K562 (cell line): Measurements from ENCODE around the gene PDGFC. TPM values are rescaled to one million over a fixed set of nuclear protein-coding genes. Genes with fewer than 3 reads are reported as not detected.

Source experiments
- ATAC-seq: fragments of 200-7000 bp; cut with Tn5 transposase; 3 replicates; pipeline ENCODE4 v1.9.1; 2020; ENCODE audit warnings: moderate library complexity
- BruUV-seq: library from RNA; stranded (reverse); fragments of 400-500 nt; replicated peaks from 2 replicates; lab custom pipeline; 2021; lab: Mats Ljungman, UMichigan
- CTCF ChIA-PET: fragments of 300-600 bp; formaldehyde crosslinking; extraction: SDS; loops from one replicate; lab custom pipeline; 2021; ENCODE audit warnings: low intra/inter-chr PET ratio; lab: Yijun Ruan, JAX
- POLR2A ChIA-PET: fragments of 300-600, 350-650 bp; sonication (Branson Sonifier 250); formaldehyde crosslinking; extraction: SDS; loops from one replicate; lab custom pipeline; 2021; ENCODE audit warnings: antibody characterized with exemption, inconsistent platforms; lab: Yijun Ruan, JAX
- DNase-seq, 4 experiments: peaks; one replicate each; pipeline versions ENCODE4 v3.0.0 to v3.0.0-alpha.2; 2011 to 2018; ENCODE audit warnings: low spot score in 3 of 4, mixed read lengths in 3 of 4; ENCODE audit errors: extremely low read depth in 1 of 4
- FAIRE-seq: peaks from 2 replicates; lab custom pipeline; 2011; peaks lifted over from hg19 to GRCh38; lab: Jason Lieb, UNC
- H2AFZ ChIP-seq: 2 replicates; pipeline ENCODE4 v1.6.0; 2011; ENCODE audit warnings: low read depth, low read length, control low read depth, inconsistent platforms
- H3K27ac ChIP-seq: fragments of 200-600 bp; 3 replicates; pipeline ENCODE4 v1.8.0; 2011; ENCODE audit warnings: low read depth, mild to moderate bottlenecking, control low read depth, inconsistent platforms, low read length, moderate library complexity, mixed read lengths; ENCODE audit errors: extremely low read depth
- H3K27me3 ChIP-seq, 2 experiments: fragments of 300-600 bp in 1 of 2; 2 replicates in 1 of 2; 3 replicates in 1 of 2; pipeline versions ENCODE4 v1.6.0 to v1.8.0; 2011; ENCODE audit warnings: inconsistent platforms in 2 of 2, low read length in 2 of 2, mild to moderate bottlenecking in 1 of 2, mixed read lengths in 1 of 2, moderate library complexity in 1 of 2; ENCODE audit not compliant: control insufficient read depth in 2 of 2, insufficient read depth in 2 of 2
- H3K36me3 ChIP-seq: fragments of 300-600 bp; 3 replicates; pipeline ENCODE4 v1.8.0; 2011; ENCODE audit warnings: mild to moderate bottlenecking, low read length, inconsistent platforms; ENCODE audit not compliant: control insufficient read depth, insufficient read depth
- H3K4me1 ChIP-seq, 2 experiments: fragments of 200-600 bp in 1 of 2; replicated peaks in 1 of 2; 2 replicates in 1 of 2; 3 replicates in 1 of 2; pipeline versions ENCODE4 v1.5.1 to v1.8.0; 2011; ENCODE audit warnings: inconsistent platforms in 2 of 2, low read length in 2 of 2, mild to moderate bottlenecking in 1 of 2, mixed read lengths in 1 of 2, moderate library complexity in 1 of 2; ENCODE audit not compliant: control insufficient read depth in 2 of 2, insufficient read depth in 2 of 2
- H3K4me2 ChIP-seq: 2 replicates; pipeline ENCODE4 v1.6.1; 2011; ENCODE audit warnings: low read length, control low read depth, inconsistent platforms, mixed read lengths; ENCODE audit not compliant: insufficient read depth
- H3K4me3 ChIP-seq: fragments of 200-600 bp; sonication (generic), shearing (Covaris generic); 2 replicates; pipeline ENCODE4 v1.5.1; 2016; ENCODE audit warnings: control low read depth, inconsistent platforms
- H3K79me2 ChIP-seq: fragments of 200-600 bp; 3 replicates; pipeline ENCODE4 v1.8.0; 2011; ENCODE audit warnings: low read length, inconsistent platforms; ENCODE audit not compliant: control insufficient read depth, insufficient read depth
- H3K9ac ChIP-seq, 2 experiments: 2 replicates each; pipeline versions ENCODE4 v1.6.0 to v1.6.1; 2011; ENCODE audit warnings: low read depth in 2 of 2, low read length in 2 of 2, control low read depth in 1 of 2, inconsistent platforms in 1 of 2, mild to moderate bottlenecking in 1 of 2, mixed read lengths in 1 of 2; ENCODE audit not compliant: insufficient read depth in 1 of 2
- H3K9me1 ChIP-seq: one replicate; pipeline ENCODE4 v1.6.0; 2011; ENCODE audit warnings: inconsistent platforms, mild to moderate bottlenecking, low read length, moderate library complexity; ENCODE audit not compliant: control insufficient read depth, insufficient read depth
- H3K9me3 ChIP-seq: replicated peaks from 2 replicates; pipeline ENCODE4 v1.5.1; 2011; ENCODE audit warnings: low read depth, low read length, inconsistent platforms; ENCODE audit not compliant: control insufficient read depth, insufficient read depth
- H4K20me1 ChIP-seq: replicated peaks from 2 replicates; pipeline ENCODE4 v1.6.1; 2011; ENCODE audit warnings: low read length, inconsistent platforms, mixed read lengths; ENCODE audit not compliant: control insufficient read depth, insufficient read depth
- CREBBP ChIP-seq: IDR thresholded peaks from one replicate; pipeline ENCODE4 v1.6.1; 2012; ENCODE audit warnings: low read depth, mild to moderate bottlenecking, control low read depth, inconsistent platforms, low read length
- ELK1 ChIP-seq: sonication (generic); formaldehyde crosslinking; IDR thresholded peaks from 2 replicates; pipeline ENCODE4 v1.8.1; 2022; ENCODE audit warnings: missing genetic modification reagents
- HES1 ChIP-seq: fragments of 450-650 bp; IDR thresholded peaks from 2 replicates; pipeline ENCODE4 v1.6.1; 2016; ENCODE audit warnings: low read depth, mild to moderate bottlenecking, moderate library complexity
- IRF9 ChIP-seq: fragments of 450-650 bp; IDR thresholded peaks from 2 replicates; pipeline ENCODE4 v1.6.1; 2016; ENCODE audit warnings: missing biosample characterization, missing genetic modification characterization
- KAT7 ChIP-seq: sonication (generic); formaldehyde crosslinking; IDR thresholded peaks from 2 replicates; pipeline ENCODE4 v1.8.0; 2022; ENCODE audit warnings: missing genetic modification reagents, mild to moderate bottlenecking, borderline replicate concordance
- MEIS2 ChIP-seq: fragments of 450-650 bp; IDR thresholded peaks from 2 replicates; pipeline ENCODE4 v1.6.1; 2014; ENCODE audit warnings: mild to moderate bottlenecking; ENCODE audit not compliant: partially characterized antibody
- RFX5 ChIP-seq: IDR thresholded peaks from 2 replicates; pipeline ENCODE4 v1.6.1; 2011; ENCODE audit warnings: low read depth, mild to moderate bottlenecking, improper control_type of control experiment, low read length
- SMAD1 ChIP-seq: fragments of 150-350 bp; IDR thresholded peaks from 2 replicates; pipeline ENCODE4 v1.6.1; 2014; ENCODE audit warnings: low read length, low read depth; ENCODE audit not compliant: partially characterized antibody
- STAT5B ChIP-seq: fragments of 250-450 bp; sonication (Bioruptor Pico); IDR thresholded peaks from 2 replicates; pipeline ENCODE4 v1.8.0; 2021; ENCODE audit warnings: mild to moderate bottlenecking, inconsistent platforms
- TCF7 ChIP-seq: sonication (generic); IDR thresholded peaks from 2 replicates; pipeline ENCODE4 v1.6.1; 2016; ENCODE audit warnings: antibody characterized with exemption, borderline replicate concordance
- TSHZ1 ChIP-seq: fragments of 250-450 bp; sonication (Bioruptor Pico); IDR thresholded peaks from 2 replicates; pipeline ENCODE4 v1.4.0; 2020; ENCODE audit warnings: mild to moderate bottlenecking, moderate library complexity
- ZKSCAN1 ChIP-seq: fragments of 150-350 bp; IDR thresholded peaks from 2 replicates; pipeline ENCODE4 v1.6.1; 2016; ENCODE audit warnings: low read depth, low read length
- ZNF143 ChIP-seq: sonication (generic); formaldehyde crosslinking; IDR thresholded peaks from 2 replicates; pipeline ENCODE4 v1.9.0; 2022; ENCODE audit warnings: mild to moderate bottlenecking, missing genetic modification reagents
- ZNF274 ChIP-seq: IDR thresholded peaks from 2 replicates; pipeline ENCODE4 v1.6.1; 2011; ENCODE audit warnings: low read depth, mild to moderate bottlenecking, low read length, moderate library complexity, borderline replicate concordance
- ZNF282 ChIP-seq: sonication (generic); formaldehyde crosslinking; IDR thresholded peaks from 2 replicates; pipeline ENCODE4 v1.8.1; 2023; ENCODE audit warnings: missing genetic modification reagents
- ZNF398 ChIP-seq: fragments of 250-450 bp; sonication (Bioruptor Pico); IDR thresholded peaks from 2 replicates; pipeline ENCODE4 v1.8.0; 2021; ENCODE audit warnings: moderate library complexity, mild to moderate bottlenecking, inconsistent platforms
- WGBS: fragments of 100-300 bp; shearing (Covaris generic); methylation state at CpG from one replicate; pipeline ENCODE4 v1.1.6; 2016; ENCODE audit warnings: low coverage, mixed read lengths; ENCODE audit not compliant: insufficient coverage; ENCODE audit errors: missing lambda C conversion rate; 5-methylcytosine and 5-hydroxymethylcytosine counted together
- in situ Hi-C: fragments of 300-500 bp; cut with MboI; formaldehyde crosslinking; loops from 4 replicates; pipeline ENCODE4 v1.15.0; 2018; ENCODE audit warnings: inconsistent platforms, mixed read lengths
- intact Hi-C: fragments of 100-400 bp; cut with micrococcal nuclease; formaldehyde crosslinking; loops from 2 replicates; pipeline ENCODE4 v1.14.2; 2022
- polyA plus RNA-seq, 8 experiments: library from polyadenylated mRNA; depleted of rRNA in 4 of 8; stranded (reverse) in 5 of 8; unstranded in 3 of 8; fragments of >200 nt; fragmentation: Nextera tagmentation in 2 of 8; fragmentation: Illumina TruSeq in 1 of 8; extraction: Ambion mirVana in 2 of 8; extraction: Trizol in 1 of 8; gene quantifications; 2 replicates each; pipeline versions ENCODE4 v1.2.1 to v1.2.3, GENCODE V29; 2011 to 2014; ENCODE audit warnings: inconsistent platforms in 1 of 8, missing spikeins in 1 of 8
- total RNA-seq, 7 experiments: library from RNA; depleted of rRNA in 6 of 7; stranded (reverse); fragments of >200 nt in 6 of 7; fragmentation: Illumina TruSeq in 2 of 7; extraction: Trizol in 2 of 7; gene quantifications; 2 replicates each; pipeline versions ENCODE4 v1.2.1 to v1.2.3, GENCODE V29; 2011 to 2021; ENCODE audit warnings: low replicate concordance in 1 of 7

The PDGFC gene
- total and polyA plus RNA-seq, 9 of the 15 experiments (the other 6 are each of a cell fraction or from before 2014, with no cell fraction given): not detected

GRCh38 chr4:156765277-156765676 lies 206.3 kb downstream of the PDGFC start:
- Histone ChIP-seq H3K4me2 (no peak overlapping the region), H3K79me2 (no peaks in the 10 kb centered on the region), H2AFZ (no peak overlapping the region), H3K9ac (no peak overlapping the region), H4K20me1 (no peaks in the 10 kb centered on the region), H3K4me1 (no peaks in the 10 kb centered on the region), H3K9me1 (no peaks in the 10 kb centered on the region), H3K27me3 (no peaks in the 10 kb centered on the region), H3K36me3 (no peaks in the 10 kb centered on the region), H3K4me3 (no peak overlapping the region), H3K27ac (no peak overlapping the region), H3K9me3 (no peaks in the 10 kb centered on the region; the same call in 1 of the 2 replicates)
- in situ Hi-C loops (no loop called here), intact Hi-C loops (no loop called here)
- no peak for FAIRE-seq
- POLR2A ChIA-PET: no interaction called here
- 0% methylated on average over 3 of the region's 3 CpGs for WGBS
- CTCF ChIA-PET: no interaction called here
- ATAC-seq: no peak
- no TSS peak for BruUV-seq
- DNase-seq: no peak
- TF ChIP-seq ZNF274 (no peak), MEIS2 (no peak), KAT7 (CRISPR knock-in tag) (no peak), TCF7 (no peak), ZNF282 (CRISPR knock-in tag) (no peak), CREBBP (no peak), HES1 (no peak), IRF9 (no peak), TSHZ1 (CRISPR knock-in tag) (no peak), ELK1 (CRISPR knock-in tag) (no peak), RFX5 (no peak), ZKSCAN1 (no peak), SMAD1 (no peak), ZNF143 (CRISPR knock-in tag) (no peak), STAT5B (no peak), ZNF398 (CRISPR knock-in tag) (no peak)
